Glomerular visceral epithelial cell (primary cell): ENCODE measurements around the gene CYTH4.

ENCODE experiments used
- DNase-seq: peaks from one replicate; pipeline ENCODE4 v3.0.0-alpha.2; 2016; ENCODE audit errors: extremely low spot score

Gene CYTH4

GRCh38 chr22:37309211-37310074 is 27.1 kb downstream of the CYTH4 start:
- peak; percentile 44 for DNase-seq

GRCh38 chr22:37310075-37310606 is 27.8 kb downstream of the CYTH4 start:
- DNase-seq = no peak

GRCh38 chr22:37310815-37311595 is 28.7 kb downstream of the CYTH4 start:
- DNase-seq = no peak

GRCh38 chr22:37311761-37312312 is 29.5 kb downstream of the CYTH4 start:
- no peak for DNase-seq

- DNase-seq = no peak
Measured at GRCh38 chr22:37312549-37313183, 30.4 kb downstream of the CYTH4 start.

GRCh38 chr22:37313376-37314314 is 31.3 kb downstream of the CYTH4 start:
- no peak for DNase-seq

- DNase-seq = peak; percentile 56
Measured at GRCh38 chr22:37314315-37315074, 32.2 kb downstream of the CYTH4 start.

- no peak for DNase-seq
Measured at GRCh38 chr22:37316405-37316804, 34.1 kb downstream of the CYTH4 start.

GRCh38 chr22:37316875-37317371 is 34.6 kb downstream of the CYTH4 start:
- peak; percentile 89 for DNase-seq

GRCh38 chr22:37317698-37318210 is 35.4 kb downstream of the CYTH4 start:
- no peak for DNase-seq

- no peak for DNase-seq
Measured at GRCh38 chr22:37318364-37319109, 36.2 kb downstream of the CYTH4 start.

- no peak for DNase-seq
Measured at GRCh38 chr22:37319469-37319868, 37.2 kb downstream of the CYTH4 start.

GRCh38 chr22:37320726-37321677 is 38.7 kb downstream of the CYTH4 start:
- no peak for DNase-seq

GRCh38 chr22:37324340-37325038 is 42.2 kb downstream of the CYTH4 start:
- no peak for DNase-seq

- DNase-seq = no peak
Measured at GRCh38 chr22:37325039-37325395, 42.7 kb downstream of the CYTH4 start.

GRCh38 chr22:37326726-37327125 is 44.4 kb downstream of the CYTH4 start:
- DNase-seq = no peak

- DNase-seq = peak; percentile 89
Measured at GRCh38 chr22:37328017-37328416, 45.7 kb downstream of the CYTH4 start.
